Keratinocyte (primary cell): Measurements from ENCODE around the gene ELOVL6. TPM values are rescaled to one million over a fixed set of nuclear protein-coding genes. Genes with fewer than 3 reads are reported as not detected.

Experiments
- DNase-seq: peaks from one replicate; pipeline ENCODE4 v3.0.0-alpha.2; 2011; ENCODE audit warnings: low read depth, missing footprints, low spot score
- FAIRE-seq: peaks from 2 replicates; lab custom pipeline; 2011; peaks lifted over from hg19 to GRCh38; lab: Jason Lieb, UNC
- H2AFZ ChIP-seq: 2 replicates; pipeline ENCODE4 v1.6.0; 2012; ENCODE audit warnings: low read length, control low read depth, inconsistent platforms; ENCODE audit not compliant: control insufficient read depth
- H3K27ac ChIP-seq: 2 replicates; pipeline ENCODE4 v1.5.1; 2011; ENCODE audit warnings: low read length; ENCODE audit not compliant: control insufficient read depth, insufficient read depth
- H3K27me3 ChIP-seq: 3 replicates; pipeline ENCODE4 v1.6.0; 2011; ENCODE audit warnings: low read length; ENCODE audit not compliant: control insufficient read depth, insufficient read depth; ENCODE audit errors: extremely low read depth
- H3K36me3 ChIP-seq, 2 experiments: 2 replicates in 1 of 2; 3 replicates in 1 of 2; pipeline ENCODE4 v1.5.1; 2011; ENCODE audit warnings: low read length in 2 of 2, mild to moderate bottlenecking in 1 of 2; ENCODE audit not compliant: control insufficient read depth in 2 of 2, insufficient read depth in 2 of 2; ENCODE audit errors: extremely low read depth in 1 of 2
- H3K4me1 ChIP-seq: 3 replicates; pipeline ENCODE4 v1.5.1; 2011; ENCODE audit warnings: low read length; ENCODE audit not compliant: control insufficient read depth, insufficient read depth; ENCODE audit errors: extremely low read depth
- H3K4me2 ChIP-seq: 3 replicates; pipeline ENCODE4 v1.6.0; 2011; ENCODE audit warnings: low read depth, low read length; ENCODE audit not compliant: control insufficient read depth, insufficient read depth; ENCODE audit errors: extremely low read depth
- H3K4me3 ChIP-seq, 3 experiments: fragments of 200-600 bp in 1 of 3; sonication (generic) in 1 of 3; 2 replicates in 2 of 3; 3 replicates in 1 of 3; pipeline ENCODE4 v1.5.1; 2011 to 2016; ENCODE audit warnings: low read length in 3 of 3, mild to moderate bottlenecking in 3 of 3, control low read depth in 2 of 3, inconsistent platforms in 1 of 3, low read depth in 1 of 3, mixed read lengths in 1 of 3, mixed run types in 1 of 3, moderate library complexity in 1 of 3; ENCODE audit not compliant: control insufficient read depth in 2 of 3, insufficient read depth in 2 of 3; ENCODE audit errors: extremely low read depth in 1 of 3
- H3K79me2 ChIP-seq: 2 replicates; pipeline ENCODE4 v1.6.0; 2012; ENCODE audit warnings: low read length; ENCODE audit not compliant: control insufficient read depth, insufficient read depth
- H3K9ac ChIP-seq: 3 replicates; pipeline ENCODE4 v1.6.0; 2011; ENCODE audit warnings: low read length; ENCODE audit not compliant: control insufficient read depth, insufficient read depth; ENCODE audit errors: extremely low read depth
- H3K9me1 ChIP-seq: 3 replicates; pipeline ENCODE4 v1.6.0; 2011; ENCODE audit warnings: low read length; ENCODE audit not compliant: control insufficient read depth, insufficient read depth; ENCODE audit errors: extremely low read depth
- H3K9me3 ChIP-seq: 2 replicates; pipeline ENCODE4 v1.5.1; 2012; ENCODE audit warnings: low read depth, low read length; ENCODE audit not compliant: control insufficient read depth
- H4K20me1 ChIP-seq: 3 replicates; pipeline ENCODE4 v1.6.0; 2011; ENCODE audit warnings: low read length; ENCODE audit not compliant: control insufficient read depth, insufficient read depth; ENCODE audit errors: extremely low read depth
- CTCF ChIP-seq, 3 experiments: IDR thresholded peaks in 1 of 3; conservative IDR thresholded peaks in 1 of 3; optimal IDR thresholded peaks in 1 of 3; 2 replicates in 2 of 3; 3 replicates in 1 of 3; pipeline versions ENCODE3 to v1.5.1; 2011; ENCODE audit warnings: low read length in 3 of 3, mild to moderate bottlenecking in 3 of 3, moderate library complexity in 2 of 3, control low read depth in 1 of 3, inconsistent platforms in 1 of 3; ENCODE audit not compliant: insufficient read depth in 2 of 3; ENCODE audit errors: extremely low read depth in 1 of 3
- EZH2 ChIP-seq: IDR thresholded peaks from one replicate; pipeline ENCODE4 v1.6.1; 2012; ENCODE audit warnings: inconsistent platforms, mild to moderate bottlenecking, low read length, moderate library complexity
- dilution Hi-C: fragments of 300-500 bp; cut with MboI; formaldehyde crosslinking; loops from one replicate; pipeline ENCODE4 v1.7.0; 2020; ENCODE audit warnings: low sequenced_read_pairs; ENCODE audit not compliant: extremely low pct_ligation_motif_present
- polyA plus RNA-seq, 5 experiments: library from polyadenylated mRNA; depleted of rRNA in 3 of 5; stranded (reverse) in 3 of 5; stranded (forward) in 1 of 5; unstranded in 1 of 5; fragments of >200 nt; gene quantifications; 1 replicate in 1 of 5; 2 replicates in 3 of 5; 3 replicates in 1 of 5; pipeline versions ENCODE4 v1.2.1 to v1.2.3, GENCODE V29; 2011 to 2012; ENCODE audit warnings: missing spikeins in 2 of 5, low read depth in 1 of 5, low replicate concordance in 1 of 5

ELOVL6 gene
- polyA plus RNA-seq, 1 donor (not counting 4 experiments of a cell fraction or from before 2014, with no cell fraction given) = 65.9 TPM

GRCh38 chr4:110152386-110152785 lies 46.0 kb downstream of the ELOVL6 start:
- dilution Hi-C loops = no loop called here
- TF ChIP-seq CTCF (optimal IDR thresholded peaks at IDR 0.05 in 1 of 3, IDR thresholded peaks at IDR 0.05 in 1 of 3, conservative IDR thresholded peaks at IDR 0.05 in 1 of 3; ENCODE audit: extremely low read depth in 1 of 3, insufficient read depth in 2 of 3, low read length in 3 of 3) = no peak
- no peak for TF ChIP-seq EZH2
- Histone ChIP-seq H3K4me2 (no peak overlapping the region), H3K79me2 (peaks cover 42% of the 10 kb centered on the region), H3K36me3 (peaks cover 3 to 7% of the 10 kb centered on the region in 2 experiments), H3K9ac (no peak overlapping the region), H3K9me1 (no peaks in the 10 kb centered on the region), H3K9me3 (no peaks in the 10 kb centered on the region), H2AFZ (no peak overlapping the region), H3K4me3 (no peak overlapping the region), H4K20me1 (no peaks in the 10 kb centered on the region), H3K4me1 (no peaks in the 10 kb centered on the region), H3K27me3 (no peaks in the 10 kb centered on the region), H3K27ac (no peak overlapping the region)
- FAIRE-seq (no peak), DNase-seq (no peak)

- dilution Hi-C loops = no loop called here
- DNase-seq (no peak), FAIRE-seq (no peak)
- H3K9me3 ChIP-seq = no peaks in the 10 kb centered on the region
- H3K36me3 ChIP-seq = peaks cover 0 to 7% of the 10 kb centered on the region in 2 experiments
- H2AFZ ChIP-seq = no peak overlapping the region
- H3K4me1 ChIP-seq = no peaks in the 10 kb centered on the region
- H3K4me3 ChIP-seq = no peak overlapping the region
- no peak overlapping the region for H3K27ac ChIP-seq
- no peaks in the 10 kb centered on the region for H3K27me3 ChIP-seq
- H3K4me2 ChIP-seq = no peak overlapping the region
- no peak for TF ChIP-seq EZH2
- TF ChIP-seq CTCF (optimal IDR thresholded peaks at IDR 0.05 in 1 of 3, IDR thresholded peaks at IDR 0.05 in 1 of 3, conservative IDR thresholded peaks at IDR 0.05 in 1 of 3; ENCODE audit: extremely low read depth in 1 of 3, insufficient read depth in 2 of 3, low read length in 3 of 3) = no peak
- no peaks in the 10 kb centered on the region for H4K20me1 ChIP-seq
- no peaks in the 10 kb centered on the region for H3K9me1 ChIP-seq
- peaks cover 36% of the 10 kb centered on the region for H3K79me2 ChIP-seq
- H3K9ac ChIP-seq = no peak overlapping the region
Measured at GRCh38 chr4:110149089-110149488, 49.3 kb downstream of the ELOVL6 start.
